ENCODE measurements around the gene ATP10A. TPM values are rescaled to one million over a fixed set of nuclear protein-coding genes. Genes with fewer than 3 reads are reported as not detected.
A peak's percentile ranks its signal among the peaks of the same experiment; 100 is the strongest.

ATP10A gene
- total and polyA plus RNA-seq, 12 donors = 0.67 to 31.8 (median 16.1) TPM

DNA sequence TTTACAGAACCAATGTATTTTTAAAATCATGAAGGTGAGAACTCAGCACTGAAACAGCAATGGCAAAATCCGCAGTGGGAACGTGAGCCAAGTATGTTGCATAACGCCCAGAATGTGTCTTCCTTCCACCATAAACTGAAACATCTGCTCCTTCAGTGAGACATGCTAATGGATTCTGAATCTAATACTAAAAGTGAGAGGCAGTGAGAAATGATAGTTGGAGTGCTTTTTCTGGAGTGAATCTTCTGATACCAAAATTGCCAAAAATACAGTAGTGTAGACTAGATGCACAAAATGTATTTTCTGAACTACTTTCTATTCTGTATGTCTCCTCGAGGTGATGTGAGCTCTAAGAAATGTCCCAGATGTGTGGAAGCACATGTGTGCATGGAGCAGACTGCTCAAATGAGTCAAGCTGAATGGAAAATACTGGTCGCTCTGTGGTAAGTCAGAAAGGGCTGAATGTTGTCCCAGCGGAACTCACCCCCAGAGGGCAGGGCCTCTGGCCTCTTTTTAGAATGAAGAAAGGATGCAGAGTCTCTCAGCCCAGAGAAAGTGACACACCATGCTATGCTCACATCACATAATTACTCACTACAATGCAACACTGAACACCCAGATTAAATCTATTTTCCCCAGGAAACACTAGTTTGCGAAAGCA lies 73.0 kb downstream of the ATP10A start:
- DNase-seq = peak in 4 of 7 donors; percentile 27 to 73 (median 40)
- no peak for TF ChIP-seq POLR2A (IDR thresholded peaks at IDR 0.05)
- Histone ChIP-seq H3K4me1 (replicated peaks in 1 of 2) (peaks cover 0 to 29% of the 10 kb centered on the region in 2 donors), H3K27ac (peak overlapping the region in 2 of 5 donors; percentile 25 to 73), H3K4me3 (no peak overlapping the region), H3K27me3 (no peaks in the 10 kb centered on the region), H3K9me3 (replicated peaks in 1 of 3) (no peaks in the 10 kb centered on the region), H3K36me3 (replicated peaks in 1 of 2) (no peaks in the 10 kb centered on the region)
- intact Hi-C loops (cut with DNase I) = no loop called here
- 44 to 62% (median 60%) methylated on average over 7 of the region's 7 CpGs for WGBS, 4 donors

DNA sequence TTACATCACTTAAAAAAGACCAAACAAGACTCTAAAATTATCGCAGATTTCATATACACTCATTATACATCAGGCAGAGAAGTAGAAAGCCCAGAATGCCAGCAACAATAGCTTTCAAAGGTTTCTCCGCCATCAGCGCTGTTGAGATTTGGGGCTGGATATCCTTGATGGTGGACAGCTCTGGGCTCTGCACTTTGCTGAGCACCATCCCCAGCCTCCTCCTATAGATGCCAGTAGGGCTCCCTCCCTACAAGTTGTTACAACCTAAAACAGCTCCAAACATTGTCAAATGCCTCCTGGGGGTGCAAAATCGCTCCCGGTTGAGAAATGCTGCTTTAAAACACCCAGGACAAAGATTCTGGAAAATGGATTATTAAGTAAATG lies 73.5 kb downstream of the ATP10A start:
- peak overlapping the region in 2 of 5 donors; percentile 25 to 73 for H3K27ac ChIP-seq
- TF ChIP-seq POLR2A (IDR thresholded peaks at IDR 0.05) = no peak
- TF ChIP-seq, protein P1, sequence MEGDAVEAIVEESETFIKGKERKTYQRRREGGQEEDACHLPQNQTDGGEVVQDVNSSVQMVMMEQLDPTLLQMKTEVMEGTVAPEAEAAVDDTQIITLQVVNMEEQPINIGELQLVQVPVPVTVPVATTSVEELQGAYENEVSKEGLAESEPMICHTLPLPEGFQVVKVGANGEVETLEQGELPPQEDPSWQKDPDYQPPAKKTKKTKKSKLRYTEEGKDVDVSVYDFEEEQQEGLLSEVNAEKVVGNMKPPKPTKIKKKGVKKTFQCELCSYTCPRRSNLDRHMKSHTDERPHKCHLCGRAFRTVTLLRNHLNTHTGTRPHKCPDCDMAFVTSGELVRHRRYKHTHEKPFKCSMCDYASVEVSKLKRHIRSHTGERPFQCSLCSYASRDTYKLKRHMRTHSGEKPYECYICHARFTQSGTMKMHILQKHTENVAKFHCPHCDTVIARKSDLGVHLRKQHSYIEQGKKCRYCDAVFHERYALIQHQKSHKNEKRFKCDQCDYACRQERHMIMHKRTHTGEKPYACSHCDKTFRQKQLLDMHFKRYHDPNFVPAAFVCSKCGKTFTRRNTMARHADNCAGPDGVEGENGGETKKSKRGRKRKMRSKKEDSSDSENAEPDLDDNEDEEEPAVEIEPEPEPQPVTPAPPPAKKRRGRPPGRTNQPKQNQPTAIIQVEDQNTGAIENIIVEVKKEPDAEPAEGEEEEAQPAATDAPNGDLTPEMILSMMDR (IDR thresholded peaks at IDR 0.05) = no peak
- H3K4me1 ChIP-seq (replicated peaks in 1 of 2) = peaks cover 0 to 29% of the 10 kb centered on the region in 2 donors
- 80 to 89% (median 86%) methylated on average over 5 of the region's 5 CpGs for WGBS, 4 donors
- no peak for DNase-seq
- H3K4me3 ChIP-seq = no peak overlapping the region
- no peaks in the 10 kb centered on the region for H3K9me3 ChIP-seq (replicated peaks in 1 of 3)
- H3K27me3 ChIP-seq = no peaks in the 10 kb centered on the region
- H3K36me3 ChIP-seq (replicated peaks in 1 of 2) = no peaks in the 10 kb centered on the region
- intact Hi-C loops (cut with DNase I) = no loop called here

DNA sequence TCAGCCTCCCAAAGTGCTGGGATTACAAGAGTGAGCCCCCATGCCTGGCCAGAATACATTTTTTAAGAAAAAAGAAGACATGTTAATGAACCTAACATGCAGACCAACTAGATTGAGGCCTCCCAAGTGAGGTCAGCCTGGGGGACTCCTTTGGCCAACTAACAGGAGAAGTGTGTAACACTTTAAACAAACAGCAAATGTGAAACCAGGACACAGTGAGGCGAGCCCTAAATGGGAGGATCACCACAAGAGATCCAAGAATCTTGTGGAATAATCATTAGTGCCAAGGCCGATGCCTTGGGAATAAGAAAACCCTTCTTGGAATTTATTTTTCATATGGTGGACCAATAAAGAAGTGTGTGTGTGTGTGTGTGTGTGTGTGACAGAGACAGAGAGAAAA lies 73.9 kb downstream of the ATP10A start:
- no peaks in the 10 kb centered on the region for H3K9me3 ChIP-seq (replicated peaks in 1 of 3)
- peak overlapping the region in 1 of 5 donors; percentile 73 for H3K27ac ChIP-seq
- intact Hi-C loops (cut with DNase I) = no loop called here
- H3K27me3 ChIP-seq = no peaks in the 10 kb centered on the region
- DNase-seq = peak in 1 of 7 donors; percentile 21
- TF ChIP-seq POLR2A (IDR thresholded peaks at IDR 0.05) = no peak
- TF ChIP-seq, protein P1 (IDR thresholded peaks at IDR 0.05) = no peak
- 74 to 85% (median 83%) methylated on average over 2 of the region's 2 CpGs for WGBS, 4 donors
- no peak overlapping the region for H3K4me3 ChIP-seq
- peaks cover 0 to 29% of the 10 kb centered on the region in 2 donors for H3K4me1 ChIP-seq (replicated peaks in 1 of 2)
- no peaks in the 10 kb centered on the region for H3K36me3 ChIP-seq (replicated peaks in 1 of 2)

DNA sequence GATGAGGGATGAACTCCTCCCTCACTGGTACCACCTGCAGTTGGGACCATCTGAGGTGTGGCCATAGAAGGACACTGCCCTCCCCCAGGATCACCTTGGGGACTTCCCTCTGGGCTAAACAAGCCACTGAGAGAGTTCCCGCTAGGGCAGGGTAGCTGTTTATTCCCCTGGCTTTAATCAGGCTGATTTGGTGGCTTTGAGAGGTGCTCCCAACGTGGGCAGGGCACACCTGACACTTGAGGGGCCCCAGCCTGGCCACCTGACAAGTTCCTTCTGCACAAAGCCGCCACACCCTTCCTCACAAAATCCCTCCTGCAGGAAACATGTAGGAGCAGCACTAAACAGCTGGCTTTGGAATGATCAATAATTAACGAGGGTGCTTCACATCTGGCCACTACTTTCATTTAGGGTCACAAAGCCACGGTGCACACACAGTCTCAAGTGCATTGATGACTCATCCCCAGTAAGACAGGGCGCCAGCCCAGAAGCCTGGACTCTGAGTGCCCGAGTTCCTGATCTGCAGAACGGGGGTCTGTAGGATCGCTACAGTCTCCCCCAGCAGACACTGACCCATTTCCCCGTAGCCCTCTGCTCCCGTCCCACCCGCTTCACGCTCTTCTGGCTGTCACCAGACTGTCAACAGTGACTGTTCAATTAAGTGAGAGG lies 75.1 kb downstream of the ATP10A start:
- Histone ChIP-seq H3K4me1 (replicated peaks in 1 of 2) (peaks cover 0 to 29% of the 10 kb centered on the region in 2 donors), H3K4me3 (no peak overlapping the region), H3K9me3 (replicated peaks in 1 of 3) (no peaks in the 10 kb centered on the region), H3K36me3 (replicated peaks in 1 of 2) (no peaks in the 10 kb centered on the region), H3K27ac (peak overlapping the region in 2 of 5 donors; percentile 15 to 65), H3K27me3 (no peaks in the 10 kb centered on the region)
- 34 to 37% (median 35%) methylated on average over 12 to 13 of the region's 13 CpGs for WGBS, 4 donors
- intact Hi-C loops (cut with DNase I) = no loop called here
- DNase-seq = peak in 4 of 7 donors; percentile 39 to 72 (median 56)
- TF ChIP-seq, protein P1 (IDR thresholded peaks at IDR 0.05) = no peak
- no peak for TF ChIP-seq POLR2A (IDR thresholded peaks at IDR 0.05)

Data from adrenal gland (tissue), 12 donors.